Choroid plexus epithelial cell (primary cell): Measurements from ENCODE around the gene TES.

ENCODE experiments used
- DNase-seq: peaks from one replicate; pipeline ENCODE4 v3.0.0-alpha.2; 2010; ENCODE audit warnings: low read depth
- H3K4me3 ChIP-seq: 2 replicates; pipeline ENCODE4 v1.5.1; 2011; ENCODE audit warnings: low read depth, mild to moderate bottlenecking, control low read depth, low read length, moderate library complexity
- TF ChIP-seq, protein P1 (sequence below): conservative IDR thresholded peaks from 2 replicates; pipeline ENCODE4 v1.5.1; 2011; ENCODE audit warnings: low read depth, mild to moderate bottlenecking, control low read depth, inconsistent platforms, low read length, moderate library complexity

The TES gene

DNA sequence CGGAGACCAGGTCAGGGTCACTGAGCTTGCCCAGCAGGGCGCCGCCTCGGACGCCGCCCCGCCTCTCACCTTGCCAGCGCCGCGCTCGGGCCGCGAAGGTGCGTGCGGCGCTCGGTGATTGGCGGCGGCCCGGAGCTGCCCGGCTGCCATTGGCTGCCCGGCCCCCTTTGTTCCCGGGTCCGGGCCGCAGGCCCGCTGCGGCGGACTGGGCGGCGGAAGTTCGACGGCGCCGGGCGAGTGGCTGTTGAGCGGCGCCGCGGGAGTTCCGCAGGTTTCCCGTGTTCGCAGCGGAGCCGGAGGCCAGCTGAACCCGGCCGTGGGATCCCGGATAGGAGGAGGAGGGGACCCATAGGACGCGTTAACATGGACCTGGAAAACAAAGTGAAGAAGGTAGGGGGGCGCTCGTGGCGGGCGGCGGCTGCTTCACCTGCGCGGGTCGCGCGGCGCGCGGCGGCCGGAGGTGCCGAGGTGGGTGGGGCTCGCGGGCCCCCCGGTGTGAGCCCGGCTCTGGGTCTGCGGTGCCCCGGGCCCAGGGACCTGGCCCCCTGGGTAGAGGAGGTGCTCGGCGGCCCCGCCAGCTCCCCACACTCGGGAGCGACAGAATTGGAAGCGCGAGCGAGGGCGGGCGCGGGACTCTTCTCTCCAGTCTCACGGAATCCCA is at the start of gene TES:
TES (plus strand) TSS at position 195 of the 661 bp plus-strand sequence; CDS start at position 364, 169 bp downstream.
- peak within 1 kb of the TSS; percentile 83 for H3K4me3 ChIP-seq
- peak; percentile 72 for DNase-seq
- TF ChIP-seq, protein P1, sequence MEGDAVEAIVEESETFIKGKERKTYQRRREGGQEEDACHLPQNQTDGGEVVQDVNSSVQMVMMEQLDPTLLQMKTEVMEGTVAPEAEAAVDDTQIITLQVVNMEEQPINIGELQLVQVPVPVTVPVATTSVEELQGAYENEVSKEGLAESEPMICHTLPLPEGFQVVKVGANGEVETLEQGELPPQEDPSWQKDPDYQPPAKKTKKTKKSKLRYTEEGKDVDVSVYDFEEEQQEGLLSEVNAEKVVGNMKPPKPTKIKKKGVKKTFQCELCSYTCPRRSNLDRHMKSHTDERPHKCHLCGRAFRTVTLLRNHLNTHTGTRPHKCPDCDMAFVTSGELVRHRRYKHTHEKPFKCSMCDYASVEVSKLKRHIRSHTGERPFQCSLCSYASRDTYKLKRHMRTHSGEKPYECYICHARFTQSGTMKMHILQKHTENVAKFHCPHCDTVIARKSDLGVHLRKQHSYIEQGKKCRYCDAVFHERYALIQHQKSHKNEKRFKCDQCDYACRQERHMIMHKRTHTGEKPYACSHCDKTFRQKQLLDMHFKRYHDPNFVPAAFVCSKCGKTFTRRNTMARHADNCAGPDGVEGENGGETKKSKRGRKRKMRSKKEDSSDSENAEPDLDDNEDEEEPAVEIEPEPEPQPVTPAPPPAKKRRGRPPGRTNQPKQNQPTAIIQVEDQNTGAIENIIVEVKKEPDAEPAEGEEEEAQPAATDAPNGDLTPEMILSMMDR, result no peak

DNA sequence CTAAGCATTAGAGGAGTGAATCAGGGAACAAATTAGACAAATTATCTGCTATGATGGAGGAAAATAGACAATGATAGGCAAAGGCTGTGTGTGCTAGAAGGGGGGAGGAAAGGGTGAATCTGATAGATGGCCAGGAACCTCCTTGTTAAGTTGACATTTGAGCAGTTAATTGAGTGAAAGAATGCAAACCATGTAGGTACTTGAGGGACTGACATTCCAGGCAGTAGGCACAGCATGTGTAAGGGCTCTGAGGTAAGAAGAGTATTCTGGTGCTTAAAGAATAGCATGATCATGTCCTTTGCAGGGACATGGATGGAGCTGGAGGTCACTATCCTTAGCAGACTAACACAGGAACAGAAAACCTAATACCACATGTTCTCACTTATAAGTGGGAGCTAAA is 48.6 kb upstream of the TES start:
- no peak overlapping the region for H3K4me3 ChIP-seq
- no peak for DNase-seq
- TF ChIP-seq, protein P1, result no peak

DNA sequence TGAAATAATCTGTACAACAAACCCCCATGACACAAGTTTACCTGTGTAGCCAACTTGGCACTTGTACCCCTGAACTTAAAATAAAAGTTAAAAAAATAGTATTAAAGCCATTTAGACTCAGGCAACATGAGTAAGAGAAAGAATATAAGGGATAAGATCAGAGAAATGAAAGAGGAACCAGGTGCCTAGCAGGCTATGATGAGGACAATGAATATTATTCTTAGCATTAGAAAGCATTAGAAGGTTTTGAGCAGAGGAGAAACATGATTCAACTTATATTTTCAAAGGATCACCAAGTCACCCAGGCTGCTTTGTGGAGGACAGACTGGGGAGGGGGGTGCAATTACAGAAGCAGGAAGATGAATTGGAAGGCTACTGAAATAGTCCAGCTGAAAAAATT is 48.1 kb upstream of the TES start:
- TF ChIP-seq, protein P1, result no peak

GRCh38 chr7:116162992-116163391 is 47.3 kb upstream of the TES start:
- H3K4me3 ChIP-seq, result no peak overlapping the region
- TF ChIP-seq, protein P1, result peak; percentile 45
- no peak for DNase-seq

More for the DNA sequence above, 48.1 kb upstream of the TES start:
- no peak for DNase-seq
- no peak overlapping the region for H3K4me3 ChIP-seq

GRCh38 chr7:116164552-116165306 is 45.6 kb upstream of the TES start:
- no peak overlapping the region for H3K4me3 ChIP-seq
- DNase-seq, result peak; percentile 65
- TF ChIP-seq, protein P1, result no peak

GRCh38 chr7:116165717-116166116 is 44.6 kb upstream of the TES start:
- no peak for DNase-seq
- TF ChIP-seq, protein P1, result no peak
- no peak overlapping the region for H3K4me3 ChIP-seq
